Measurements from ENCODE around the gene AGO3. TPM values are rescaled to one million over a fixed set of nuclear protein-coding genes. Genes with fewer than 3 reads are reported as not detected.
A peak's percentile ranks its signal among the peaks of the same experiment; 100 is the strongest.

The AGO3 gene
- total RNA-seq, 1 donor from 2014 or later = 33.9 TPM

- Histone ChIP-seq H3K4me3 (no peak overlapping the region), H3K27me3 (ENCODE audit: low read depth) (no peaks in the 10 kb centered on the region), H3K9me3 (no peaks in the 10 kb centered on the region), H3K4me1 (peaks cover 39% of the 10 kb centered on the region), H3K27ac (no peak overlapping the region), H3K36me3 (peaks cover 26% of the 10 kb centered on the region)
- DNase-seq = no peak
- no peak for TF ChIP-seq CTCF (IDR thresholded peaks at IDR 0.05)
- no peak for ATAC-seq
- intact Hi-C loops (cut with DNase I) = no loop called here
These were observed 167.0 kb downstream of the AGO3 start for GRCh38 chr1:36097693-36098585.

- no peak overlapping the region for H3K27ac ChIP-seq
- no peak for DNase-seq
- intact Hi-C loops (cut with DNase I) = no loop called here
- H3K4me3 ChIP-seq = no peak overlapping the region
- peaks cover 17% of the 10 kb centered on the region for H3K36me3 ChIP-seq
- TF ChIP-seq CTCF (IDR thresholded peaks at IDR 0.05) = no peak
- H3K4me1 ChIP-seq = peaks cover 32% of the 10 kb centered on the region
- H3K9me3 ChIP-seq = no peaks in the 10 kb centered on the region
- ATAC-seq = no peak
- H3K27me3 ChIP-seq (ENCODE audit: low read depth) = no peaks in the 10 kb centered on the region
These were observed 167.9 kb downstream of the AGO3 start for GRCh38 chr1:36098650-36099365.

- no peak overlapping the region for H3K27ac ChIP-seq
- peak; percentile 85 for DNase-seq
- peaks cover 7% of the 10 kb centered on the region for H3K36me3 ChIP-seq
- peak; percentile 84 to 86 for ATAC-seq
- no peaks in the 10 kb centered on the region for H3K27me3 ChIP-seq (ENCODE audit: low read depth)
- H3K4me1 ChIP-seq = peaks cover 25% of the 10 kb centered on the region
- no peaks in the 10 kb centered on the region for H3K9me3 ChIP-seq
- intact Hi-C loops (cut with DNase I) = no loop called here
- H3K4me3 ChIP-seq = no peak overlapping the region
- peak; percentile 84 for TF ChIP-seq CTCF (IDR thresholded peaks at IDR 0.05)
These were observed 168.9 kb downstream of the AGO3 start for GRCh38 chr1:36099681-36100341.

- intact Hi-C loops (cut with DNase I) = no loop called here
- H3K4me3 ChIP-seq = no peak overlapping the region
- no peak for TF ChIP-seq CTCF (IDR thresholded peaks at IDR 0.05)
These were observed 169.5 kb downstream of the AGO3 start for GRCh38 chr1:36100376-36100775.

GRCh38 chr1:36101546-36101945, 170.6 kb downstream of the AGO3 start:
- TF ChIP-seq CTCF (IDR thresholded peaks at IDR 0.05) = no peak
- no peaks in the 10 kb centered on the region for H3K27me3 ChIP-seq (ENCODE audit: low read depth)
- no peak overlapping the region for H3K27ac ChIP-seq
- H3K36me3 ChIP-seq = no peaks in the 10 kb centered on the region
- ATAC-seq = no peak
- H3K9me3 ChIP-seq = no peaks in the 10 kb centered on the region
- intact Hi-C loops (cut with DNase I) = no loop called here
- H3K4me3 ChIP-seq = no peak overlapping the region
- DNase-seq = no peak
- H3K4me1 ChIP-seq = peaks cover 8% of the 10 kb centered on the region

More at GRCh38 chr1:36100376-36100775, 169.5 kb downstream of the AGO3 start:
- H3K27me3 ChIP-seq (ENCODE audit: low read depth) = no peaks in the 10 kb centered on the region
- H3K27ac ChIP-seq = no peak overlapping the region
- H3K4me1 ChIP-seq = peaks cover 19% of the 10 kb centered on the region
- DNase-seq = no peak
- H3K9me3 ChIP-seq = no peaks in the 10 kb centered on the region
- no peak for ATAC-seq
- H3K36me3 ChIP-seq = peaks cover 4% of the 10 kb centered on the region

Measured in lower lobe of right lung (tissue), 2 donors.